Immature natural killer cell (primary cell): ENCODE results near the gene FUT1. TPM values are rescaled to one million over a fixed set of nuclear protein-coding genes. Genes with fewer than 3 reads are reported as not detected.
"Not testable (repeated sequence)": the region's sequence is repeated elsewhere in the genome, so short reads cannot be mapped to it uniquely, and the experiment has no call there.

Experiments
- DNase-seq, 3 donors: peaks; one replicate each; pipeline ENCODE4 v3.0.0; 2022; ENCODE audit warnings: mixed read lengths in 1 of 3
- H3K27ac Mint-ChIP-seq, 6 donors: one replicate each; pipeline ENCODE4 v1.8.0; 2020; ENCODE audit warnings: mixed read lengths in 6 of 6, mild to moderate bottlenecking in 5 of 6, inconsistent platforms in 4 of 6, moderate library complexity in 3 of 6
- H3K27me3 Mint-ChIP-seq, 3 donors: one replicate each; pipeline ENCODE4 v1.8.0; 2020 to 2021; ENCODE audit warnings: low read depth in 3 of 3, mild to moderate bottlenecking in 3 of 3, mixed read lengths in 3 of 3, moderate library complexity in 3 of 3, inconsistent platforms in 1 of 3
- H3K36me3 Mint-ChIP-seq, 3 donors: one replicate each; pipeline ENCODE4 v1.8.0; 2020; ENCODE audit warnings: mixed read lengths in 3 of 3, inconsistent platforms in 2 of 3, mild to moderate bottlenecking in 2 of 3
- H3K4me1 Mint-ChIP-seq, 2 donors: one replicate each; pipeline ENCODE4 v1.8.0; 2020; ENCODE audit warnings: inconsistent platforms in 2 of 2, mild to moderate bottlenecking in 2 of 2, mixed read lengths in 2 of 2, moderate library complexity in 1 of 2
- H3K4me3 Mint-ChIP-seq, 5 donors: one replicate each; pipeline ENCODE4 v1.8.0; 2020; ENCODE audit warnings: mild to moderate bottlenecking in 5 of 5, mixed read lengths in 5 of 5, inconsistent platforms in 3 of 5, moderate library complexity in 3 of 5
- H3K9me3 Mint-ChIP-seq, 6 donors: one replicate each; pipeline ENCODE4 v1.8.0; 2020; ENCODE audit warnings: mild to moderate bottlenecking in 6 of 6, mixed read lengths in 6 of 6, inconsistent platforms in 4 of 6, moderate library complexity in 3 of 6
- polyA plus RNA-seq, 3 donors: library from polyadenylated mRNA; unstranded; fragments of 300-500 nt; fragmentation: Illumina TruSeq; gene quantifications; one replicate each; pipeline ENCODE4 v1.2.3, GENCODE V29; 2021

FUT1 gene
- not detected for polyA plus RNA-seq

GRCh38 chr19:48752496-48753365 is at the start of gene FUT1:
Gene FUT1, minus strand, starts transcription at chr19:48752641. Its CDS starts 1,360 bp downstream, at chr19:48751281.
- H3K27ac Mint-ChIP-seq, result peak within 1 kb of the TSS in 1 of 6 donors; percentile 31
- peak within 1 kb of the TSS; percentile 58 to 79 (median 75) for H3K4me3 Mint-ChIP-seq
- peaks cover 10 to 19% (median 12%) of the 10 kb centered on the region in 3 donors for H3K27me3 Mint-ChIP-seq
- no peaks in the 10 kb centered on the region for H3K36me3 Mint-ChIP-seq
- peaks cover 15 to 16% of the 10 kb centered on the region in 2 donors for H3K4me1 Mint-ChIP-seq
- peaks cover 0 to 2% (median 0%) of the 10 kb centered on the region in 6 donors for H3K9me3 Mint-ChIP-seq
- no peak for DNase-seq

DNA sequence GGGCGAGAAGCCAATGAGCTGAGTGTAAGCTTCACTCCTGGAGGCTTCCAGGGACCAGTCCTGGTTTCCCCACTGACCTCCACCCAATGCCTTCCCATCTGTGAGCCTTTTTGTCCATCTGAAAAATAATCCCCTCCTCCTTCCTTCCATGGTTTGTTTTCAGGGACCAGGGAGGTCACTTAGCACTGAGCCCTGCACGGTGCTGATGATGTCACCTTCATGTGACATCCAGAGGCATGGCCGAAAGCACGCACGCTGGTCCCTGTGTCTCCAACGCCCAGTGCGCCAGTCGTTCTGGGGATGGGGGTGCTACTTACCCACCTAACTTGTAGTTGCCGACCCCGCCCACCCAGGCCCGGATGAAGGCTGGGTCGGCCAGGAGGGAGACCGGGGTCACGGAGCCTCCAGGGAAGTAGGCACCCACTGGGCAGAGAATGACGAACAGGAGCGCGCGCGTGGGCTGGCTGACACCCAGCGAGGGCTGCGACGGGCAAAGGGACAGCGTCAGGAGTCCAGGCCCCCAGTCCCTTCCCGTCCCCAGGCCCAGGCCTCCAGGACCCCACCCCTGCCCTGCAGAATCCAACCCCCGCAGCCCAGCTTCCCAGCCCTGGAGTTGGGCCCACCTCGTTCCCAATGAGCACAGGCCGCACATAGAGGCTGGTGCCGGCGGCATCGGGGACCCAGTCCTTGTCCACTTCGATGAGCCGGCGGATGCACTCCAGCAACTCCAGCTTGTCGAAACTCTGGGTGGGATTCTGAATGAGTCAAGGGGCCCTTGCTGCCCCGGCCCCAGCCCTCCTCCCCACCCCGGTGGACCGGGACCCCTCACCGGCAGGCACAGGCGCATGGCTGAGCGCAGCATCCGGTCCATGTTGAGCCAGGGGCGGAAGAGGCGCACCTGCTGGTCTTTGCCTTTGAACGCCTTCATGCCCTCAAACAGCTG is 47.2 kb upstream of the FUT1 start:
- no peak for DNase-seq
- Mint-ChIP-seq H3K4me1 (peaks cover 10 to 11% of the 10 kb centered on the region in 2 donors), H3K4me3 (no peak overlapping the region), H3K36me3 (no peaks in the 10 kb centered on the region), H3K9me3 (no peaks in the 10 kb centered on the region), H3K27ac (no peak overlapping the region), H3K27me3 (no peaks in the 10 kb centered on the region)

GRCh38 chr19:48798937-48799336 is 46.5 kb upstream of the FUT1 start:
- peaks cover 11 to 15% of the 10 kb centered on the region in 2 donors for H3K4me1 Mint-ChIP-seq
- H3K27ac Mint-ChIP-seq, result no peak overlapping the region
- no peaks in the 10 kb centered on the region for H3K27me3 Mint-ChIP-seq
- no peaks in the 10 kb centered on the region for H3K9me3 Mint-ChIP-seq
- DNase-seq, result no peak
- no peaks in the 10 kb centered on the region for H3K36me3 Mint-ChIP-seq
- no peak overlapping the region for H3K4me3 Mint-ChIP-seq

GRCh38 chr19:48797103-48797502 is 44.7 kb upstream of the FUT1 start:
- H3K4me3 Mint-ChIP-seq, result no peak overlapping the region
- DNase-seq, result no peak
- no peaks in the 10 kb centered on the region for H3K36me3 Mint-ChIP-seq
- peaks cover 11 to 15% of the 10 kb centered on the region in 2 donors for H3K4me1 Mint-ChIP-seq
- H3K27ac Mint-ChIP-seq, result no peak overlapping the region
- H3K9me3 Mint-ChIP-seq, result no peaks in the 10 kb centered on the region
- H3K27me3 Mint-ChIP-seq, result no peaks in the 10 kb centered on the region

DNA sequence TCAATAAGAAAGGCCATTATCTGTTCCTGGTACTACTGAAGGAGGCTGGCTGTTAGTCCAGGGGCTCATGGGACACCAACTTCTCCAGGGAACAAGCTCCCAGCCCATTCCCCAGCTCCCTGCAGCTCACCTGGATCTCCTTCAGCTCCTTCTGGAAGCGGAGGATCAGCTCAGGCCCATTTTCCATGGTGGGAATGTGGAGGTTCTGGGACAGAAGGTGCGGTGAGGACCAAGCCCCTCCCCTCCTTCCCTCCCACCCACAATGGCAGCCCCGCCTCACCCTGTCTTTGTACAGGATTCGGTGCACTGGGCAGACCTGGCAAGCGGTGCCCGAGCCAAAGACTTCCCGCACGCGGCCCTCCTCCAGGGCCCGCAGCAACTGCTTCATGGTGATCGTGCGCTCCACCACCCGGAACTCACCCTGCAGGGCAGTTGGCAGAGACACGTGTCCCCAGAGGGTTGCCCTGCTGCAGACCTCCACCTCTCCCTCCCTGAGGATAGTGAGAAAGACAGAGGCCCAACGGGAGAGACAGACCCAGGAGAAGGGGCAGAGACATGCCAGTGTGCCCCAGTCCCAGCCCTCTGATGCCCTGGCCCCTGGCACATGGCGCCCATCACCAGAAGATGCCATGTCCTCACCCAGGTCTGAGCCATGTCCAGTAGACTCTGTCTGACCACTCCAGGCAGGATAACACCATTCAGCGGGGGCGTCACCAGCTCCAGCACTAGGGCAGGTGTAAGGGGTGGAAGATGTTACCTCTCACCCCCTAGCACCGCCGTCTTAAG is 44.0 kb upstream of the FUT1 start:
- Mint-ChIP-seq H3K4me1 (peaks cover 11 to 15% of the 10 kb centered on the region in 2 donors), H3K9me3 (no peaks in the 10 kb centered on the region), H3K36me3 (no peaks in the 10 kb centered on the region), H3K27me3 (no peaks in the 10 kb centered on the region), H3K27ac (no peak overlapping the region), H3K4me3 (no peak overlapping the region)
- no peak for DNase-seq

DNA sequence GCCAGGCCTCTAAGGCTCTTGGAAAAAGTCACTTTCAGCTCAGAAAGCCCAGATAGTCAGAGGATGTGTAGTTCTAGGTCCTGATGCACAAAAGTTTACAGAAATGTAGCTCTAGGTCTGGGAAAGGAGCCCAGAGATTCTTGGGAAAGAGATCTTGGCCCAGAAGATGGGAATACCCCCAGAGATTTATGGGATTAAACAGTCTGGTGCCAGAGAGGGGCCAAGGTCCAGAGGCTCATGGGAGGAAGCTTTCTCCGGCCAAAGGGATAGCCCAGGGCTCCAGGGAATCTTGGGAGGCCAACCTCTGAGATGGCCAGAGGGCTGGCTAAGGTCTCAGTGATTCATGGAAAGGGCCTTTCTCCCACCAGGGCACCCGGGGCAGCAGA is 43.2 kb upstream of the FUT1 start:
- H3K36me3 Mint-ChIP-seq, result no peaks in the 10 kb centered on the region
- H3K4me1 Mint-ChIP-seq, result peaks cover 11 to 15% of the 10 kb centered on the region in 2 donors

DNA sequence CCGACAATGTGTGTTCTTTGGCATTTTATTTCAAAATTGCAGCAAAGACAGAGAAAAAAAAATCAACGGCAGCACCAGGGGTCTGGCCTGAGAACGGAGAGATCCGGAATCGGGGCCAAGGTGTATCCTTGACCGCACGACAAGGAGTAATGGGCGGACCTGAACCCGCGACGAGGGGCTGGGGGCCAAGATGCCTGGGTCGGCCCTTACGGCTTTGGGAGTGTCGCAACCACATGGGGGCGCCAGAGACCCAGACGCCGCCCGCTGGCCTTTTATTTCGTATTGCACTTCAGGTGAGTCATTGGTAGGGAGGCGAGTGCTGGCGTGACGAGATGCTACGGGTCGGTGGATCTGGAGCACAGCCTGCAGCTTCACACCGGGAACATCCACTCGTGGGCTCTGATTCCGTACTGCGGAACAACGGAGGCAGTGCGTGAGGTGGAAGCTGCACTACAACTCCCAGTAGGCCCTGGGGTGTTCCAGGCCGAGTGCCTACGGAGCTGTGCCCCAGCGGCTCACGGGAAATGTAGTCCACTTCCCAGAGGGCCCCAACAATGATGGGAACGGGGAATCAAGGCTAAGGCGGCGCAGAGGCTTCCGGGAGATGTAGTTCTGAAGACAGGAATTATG is 42.7 kb upstream of the FUT1 start:
- peaks cover 11 to 15% of the 10 kb centered on the region in 2 donors for H3K4me1 Mint-ChIP-seq
- H3K36me3 Mint-ChIP-seq, result no peaks in the 10 kb centered on the region
- H3K27ac Mint-ChIP-seq, result peak overlapping the region; percentile 41 to 94 (median 92)
- H3K4me3 Mint-ChIP-seq, result peak overlapping the region; percentile 95 to 99 (median 96)
- DNase-seq, result peak; percentile 81 to 84 (median 82)
- H3K27me3 Mint-ChIP-seq, result no peaks in the 10 kb centered on the region
- no peaks in the 10 kb centered on the region for H3K9me3 Mint-ChIP-seq

More for the DNA sequence above, 43.2 kb upstream of the FUT1 start:
- Mint-ChIP-seq H3K9me3 (no peaks in the 10 kb centered on the region), H3K27ac (peak overlapping the region in 5 of 6 donors; percentile 41 to 94 (median 92)), H3K27me3 (no peaks in the 10 kb centered on the region), H3K4me3 (peak overlapping the region; percentile 95 to 99 (median 96))
- DNase-seq, result no peak

GRCh38 chr19:48794291-48794690 is 41.9 kb upstream of the FUT1 start:
- H3K36me3 Mint-ChIP-seq, result no peaks in the 10 kb centered on the region
- peak overlapping the region; percentile 40 to 99 (median 96) for H3K4me3 Mint-ChIP-seq
- H3K27me3 Mint-ChIP-seq, result no peaks in the 10 kb centered on the region
- peaks cover 11 to 15% of the 10 kb centered on the region in 2 donors for H3K4me1 Mint-ChIP-seq
- no peaks in the 10 kb centered on the region for H3K9me3 Mint-ChIP-seq
- DNase-seq, result no peak
- H3K27ac Mint-ChIP-seq, result peak overlapping the region in 1 of 6 donors; percentile 94

- no peak overlapping the region for H3K27ac Mint-ChIP-seq
- no peaks in the 10 kb centered on the region for H3K36me3 Mint-ChIP-seq
- DNase-seq, result no peak
- H3K9me3 Mint-ChIP-seq, result no peaks in the 10 kb centered on the region
- H3K4me3 Mint-ChIP-seq, result no peak overlapping the region
- no peaks in the 10 kb centered on the region for H3K27me3 Mint-ChIP-seq
- H3K4me1 Mint-ChIP-seq, result peaks cover 11 to 15% of the 10 kb centered on the region in 2 donors
Observed at GRCh38 chr19:48793271-48793670, 40.8 kb upstream of the FUT1 start.

DNA sequence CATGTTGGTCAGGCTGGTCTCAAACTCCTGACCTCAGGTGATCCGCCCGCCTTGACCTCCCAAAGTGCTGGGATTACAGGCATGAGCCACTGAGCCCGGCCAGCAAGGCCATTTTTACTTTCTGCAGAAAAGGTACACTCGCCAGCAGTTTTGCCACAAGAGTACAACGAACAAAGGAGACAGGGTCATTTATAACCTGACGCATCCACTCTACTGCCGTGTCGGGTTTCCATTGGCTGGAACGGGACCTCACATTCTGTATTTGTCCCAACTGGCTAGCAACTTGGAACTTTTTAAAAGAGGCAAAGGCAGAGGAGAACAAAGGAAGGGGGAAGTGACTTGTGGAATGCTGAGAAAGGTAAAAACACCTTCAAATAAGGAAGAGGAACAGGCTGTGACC is 34.9 kb upstream of the FUT1 start:
- DNase-seq, H3K27ac Mint-ChIP-seq, H3K9me3 Mint-ChIP-seq, H3K4me1 Mint-ChIP-seq, H3K36me3 Mint-ChIP-seq, H3K4me3 Mint-ChIP-seq: not testable (repeated sequence)
- peaks cover 0 to 11% (median 1%) of the 10 kb centered on the region in 3 donors for H3K27me3 Mint-ChIP-seq

DNA sequence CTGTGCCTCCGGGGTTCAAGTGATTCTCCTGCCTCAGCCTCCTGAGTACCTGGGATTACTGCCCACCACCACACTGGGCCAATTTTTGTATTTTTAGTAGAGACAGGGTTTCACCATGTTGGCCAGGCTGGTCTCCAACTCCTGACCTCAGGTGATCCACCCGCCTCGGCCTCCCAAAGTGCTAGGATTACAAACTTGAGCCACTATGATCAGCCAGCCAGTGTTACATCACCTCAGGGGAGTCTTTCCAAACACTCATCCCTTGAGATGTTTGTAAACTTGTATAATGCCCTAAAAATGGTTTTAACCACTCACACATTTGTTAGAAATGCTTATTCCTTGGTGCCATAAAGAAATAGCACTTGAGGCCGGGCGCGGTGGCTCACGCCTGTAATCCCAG is 34.0 kb upstream of the FUT1 start:
- H3K4me3 Mint-ChIP-seq, H3K4me1 Mint-ChIP-seq, DNase-seq, H3K27ac Mint-ChIP-seq, H3K9me3 Mint-ChIP-seq, H3K36me3 Mint-ChIP-seq: not testable (repeated sequence)
- peaks cover 2 to 11% (median 5%) of the 10 kb centered on the region in 3 donors for H3K27me3 Mint-ChIP-seq

DNA sequence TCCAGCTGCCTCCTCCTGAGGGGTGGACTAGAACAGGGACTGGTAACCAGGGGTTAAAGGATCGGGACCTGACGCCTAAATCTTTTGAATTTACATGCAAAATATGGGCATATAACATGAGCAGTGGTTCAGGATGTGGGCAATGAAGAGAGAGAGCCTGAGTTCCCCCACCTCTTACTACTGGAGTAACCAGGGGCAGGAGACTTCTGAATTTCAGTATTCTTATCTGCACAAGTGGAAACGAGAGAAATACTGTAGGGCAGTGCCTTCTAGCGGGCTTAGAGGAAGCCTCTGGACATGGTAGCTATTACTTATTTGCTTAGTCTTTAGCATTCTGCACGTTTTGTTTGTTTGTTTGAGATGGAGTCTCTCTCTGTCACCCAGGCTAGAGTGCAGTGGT is 32.1 kb upstream of the FUT1 start:
- H3K27ac Mint-ChIP-seq, result no peak overlapping the region
- no peak overlapping the region for H3K4me3 Mint-ChIP-seq

More for the DNA sequence above, 32.1 kb upstream of the FUT1 start:
- H3K9me3 Mint-ChIP-seq, result no peaks in the 10 kb centered on the region
- H3K4me1 Mint-ChIP-seq, result peaks cover 3 to 6% of the 10 kb centered on the region in 2 donors
- no peak for DNase-seq
- no peaks in the 10 kb centered on the region for H3K36me3 Mint-ChIP-seq
- peaks cover 2 to 11% (median 5%) of the 10 kb centered on the region in 3 donors for H3K27me3 Mint-ChIP-seq
